Measurements from ENCODE around the gene ITGB3.

Gene ITGB3

DNA sequence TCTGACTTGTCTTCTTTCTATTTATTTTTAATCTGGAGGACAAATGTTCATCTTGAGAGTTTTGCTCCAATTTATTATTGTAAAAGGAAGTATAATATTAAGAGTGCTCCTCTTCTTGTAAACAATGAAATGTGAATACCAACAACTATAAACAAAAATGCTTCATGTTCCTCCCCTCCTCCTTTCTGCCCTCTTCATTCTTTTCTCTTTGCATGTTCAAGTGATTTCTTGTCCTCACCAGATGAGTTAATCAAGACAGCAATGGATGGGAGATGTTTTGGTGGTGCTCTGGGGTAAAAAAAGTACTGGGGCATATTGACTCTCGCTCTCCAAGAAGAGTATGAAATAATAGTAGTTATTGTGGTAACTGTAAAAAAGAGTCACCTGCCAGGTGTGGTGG is 24.3 kb downstream of the ITGB3 start:
- ATAC-seq = no peak

DNA sequence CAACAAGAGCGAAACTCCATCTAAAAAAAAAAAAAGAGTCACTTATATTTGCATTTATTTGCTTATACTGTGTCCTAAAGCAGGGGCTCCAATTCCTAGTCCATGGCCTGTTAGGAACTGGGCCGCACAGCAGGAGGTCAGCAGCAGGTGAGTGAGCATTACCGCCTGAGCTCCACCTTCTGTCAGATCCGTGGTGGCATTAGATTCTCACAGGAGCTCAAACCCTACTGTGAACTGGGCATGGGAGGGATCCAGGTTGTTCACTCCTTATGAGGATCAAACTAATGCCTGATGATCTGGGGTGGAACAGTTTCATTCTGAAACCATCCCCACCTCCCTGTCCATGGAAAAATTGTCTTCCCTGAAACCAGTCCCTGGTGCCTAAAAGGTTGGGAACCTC is 24.9 kb downstream of the ITGB3 start:
- no peak for ATAC-seq

DNA sequence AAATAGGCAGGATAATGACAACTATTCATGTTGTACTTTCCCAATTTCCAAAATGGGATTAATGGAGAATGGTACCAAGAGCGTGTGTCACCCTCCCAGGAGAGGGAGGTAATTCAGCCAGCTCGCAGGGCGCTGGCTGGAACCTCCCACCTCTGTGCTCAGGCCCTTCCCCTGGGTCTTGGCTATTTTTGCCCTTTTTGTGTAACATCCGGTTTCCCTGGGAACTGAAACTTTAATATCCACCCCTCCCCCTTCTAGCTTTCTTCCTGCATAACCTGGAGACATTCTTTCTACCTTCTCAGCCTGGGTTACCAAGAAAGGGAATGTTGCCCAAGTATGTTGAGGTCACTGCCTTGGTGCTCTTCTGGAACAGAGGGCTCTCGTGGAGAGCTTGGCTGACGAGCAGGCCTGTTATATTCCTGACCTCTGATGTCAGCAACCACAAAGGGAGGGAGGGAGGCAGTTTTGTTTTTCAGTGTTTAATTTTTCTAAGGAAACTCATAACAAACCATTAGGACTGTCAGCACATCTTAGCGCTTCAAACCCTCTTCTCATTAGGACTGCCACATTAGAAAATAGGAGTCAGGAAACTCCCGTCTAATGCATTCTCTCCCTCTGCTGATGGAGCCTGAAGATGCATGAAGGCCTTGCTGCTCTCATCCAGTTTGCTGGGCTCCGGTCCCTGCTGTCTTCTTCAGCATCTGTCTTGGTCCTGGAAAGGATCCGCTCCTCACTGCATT is 25.6 kb downstream of the ITGB3 start:
- peak in 1 of 2 donors; percentile 44 for ATAC-seq

DNA sequence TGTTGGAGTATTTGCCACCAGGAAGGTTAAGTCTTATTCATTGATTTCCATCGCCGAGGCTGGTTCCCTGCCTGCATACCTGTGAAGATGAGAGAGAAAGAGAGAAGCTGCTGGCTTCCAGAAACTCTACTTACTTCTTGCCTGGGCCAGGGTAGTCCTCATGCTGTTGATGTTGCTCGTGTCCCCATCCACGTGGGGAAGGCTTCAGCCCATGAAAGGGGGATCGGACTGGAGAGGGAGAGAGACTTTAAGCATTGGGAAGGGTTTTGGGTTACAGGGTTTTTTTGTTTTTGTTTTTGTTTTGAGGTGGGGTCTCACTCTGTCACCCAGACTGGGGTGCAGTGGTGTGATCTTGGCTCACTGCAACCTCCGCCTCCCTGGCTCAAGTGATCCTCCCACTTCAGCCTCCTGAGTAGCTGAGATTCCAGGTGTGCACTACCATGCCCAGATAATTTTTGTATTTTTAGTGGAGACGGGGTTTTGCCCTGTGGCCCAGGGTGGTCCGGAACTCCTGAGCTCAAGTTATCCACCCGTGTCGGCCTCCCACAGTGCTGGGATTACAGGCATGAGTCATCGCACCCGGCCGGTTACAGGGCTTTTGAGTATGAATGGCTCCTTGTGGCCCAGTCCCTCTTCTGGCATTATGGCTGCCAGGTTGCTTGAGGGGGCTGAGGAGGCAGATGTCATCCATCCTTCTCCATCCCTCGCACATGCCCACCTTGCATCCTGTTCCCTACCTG is 26.6 kb downstream of the ITGB3 start:
- no peak for ATAC-seq

- no peak for ATAC-seq
These were observed 27.6 kb downstream of the ITGB3 start for GRCh38 chr17:47281216-47281615.

GRCh38 chr17:47285003-47285402 is 31.4 kb downstream of the ITGB3 start:
- no peak for ATAC-seq

DNA sequence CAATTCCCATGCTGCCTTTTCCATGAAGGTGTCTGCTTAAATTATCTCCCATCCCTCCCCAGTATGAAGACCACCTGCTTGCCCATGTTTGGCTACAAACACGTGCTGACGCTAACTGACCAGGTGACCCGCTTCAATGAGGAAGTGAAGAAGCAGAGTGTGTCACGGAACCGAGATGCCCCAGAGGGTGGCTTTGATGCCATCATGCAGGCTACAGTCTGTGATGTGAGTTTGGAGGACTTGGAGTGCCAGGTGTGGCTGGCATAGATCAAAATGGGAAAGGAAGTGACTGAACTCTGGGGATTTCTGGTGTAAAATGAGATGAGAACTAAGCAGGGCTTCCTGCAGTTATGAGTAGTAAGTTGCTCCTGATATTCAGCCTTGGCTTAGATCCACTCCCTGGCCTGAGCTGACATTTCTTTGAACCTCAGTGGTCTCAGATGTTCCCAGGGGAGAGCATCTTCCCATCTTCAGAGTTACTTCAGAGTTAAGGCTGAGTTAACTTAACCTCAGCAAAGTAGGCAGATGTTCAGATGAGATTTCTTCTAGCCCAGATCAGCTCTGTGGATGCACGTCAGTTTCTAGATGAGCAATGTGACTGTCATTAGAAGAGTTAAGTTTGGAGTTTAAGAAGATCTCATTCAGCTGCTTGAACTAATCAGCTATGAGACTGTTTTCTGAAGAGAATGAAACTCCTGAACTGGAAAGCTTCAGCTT is 32.7 kb downstream of the ITGB3 start:
- peak; percentile 51 to 57 for ATAC-seq

DNA sequence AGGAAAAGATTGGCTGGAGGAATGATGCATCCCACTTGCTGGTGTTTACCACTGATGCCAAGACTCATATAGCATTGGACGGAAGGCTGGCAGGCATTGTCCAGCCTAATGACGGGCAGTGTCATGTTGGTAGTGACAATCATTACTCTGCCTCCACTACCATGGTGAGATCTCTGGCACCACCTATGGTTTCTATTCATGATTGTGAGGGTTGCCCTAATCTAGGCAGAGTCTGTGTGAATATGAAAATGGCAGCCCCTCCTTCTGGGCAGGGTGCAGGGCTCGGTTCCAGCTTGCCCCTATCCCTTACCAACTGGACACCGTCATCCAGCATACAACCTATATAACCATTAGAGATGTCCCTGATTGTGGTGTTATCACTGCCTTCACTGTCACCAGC is 33.4 kb downstream of the ITGB3 start:
- no peak for ATAC-seq

GRCh38 chr17:47287639-47288038 is 34.0 kb downstream of the ITGB3 start:
- no peak for ATAC-seq

- ATAC-seq = no peak
These were observed 35.0 kb downstream of the ITGB3 start for GRCh38 chr17:47288531-47289116.

DNA sequence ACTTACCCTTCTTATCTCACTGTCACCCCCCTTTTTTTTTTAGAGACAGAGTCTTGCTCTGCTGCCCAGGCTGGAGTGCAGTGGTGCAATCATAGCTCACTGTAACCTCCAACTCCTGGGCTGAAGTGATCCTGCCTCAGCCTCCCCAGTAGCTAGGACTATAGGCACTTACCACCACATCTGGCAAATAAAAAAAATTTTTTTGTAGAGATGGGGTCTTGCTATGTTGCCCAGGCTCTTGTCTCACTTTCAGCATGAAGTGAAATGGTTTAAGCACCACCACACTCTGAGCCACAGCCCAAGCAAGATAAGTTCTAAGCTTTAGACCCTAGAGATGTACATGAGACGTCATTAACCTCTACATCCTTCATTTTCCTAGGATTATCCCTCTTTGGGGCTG is 35.7 kb downstream of the ITGB3 start:
- ATAC-seq = no peak

- ATAC-seq = no peak
These were observed 37.2 kb downstream of the ITGB3 start for GRCh38 chr17:47290870-47291241.

GRCh38 chr17:47291242-47291873 is 37.7 kb downstream of the ITGB3 start:
- ATAC-seq = no peak

- no peak for ATAC-seq
These were observed 38.6 kb downstream of the ITGB3 start for GRCh38 chr17:47292206-47292605.

GRCh38 chr17:47295037-47295873 is 41.6 kb downstream of the ITGB3 start:
- ATAC-seq = no peak

GRCh38 chr17:47295874-47296255 is 42.2 kb downstream of the ITGB3 start:
- no peak for ATAC-seq

- ATAC-seq = no peak
These were observed 44.2 kb downstream of the ITGB3 start for GRCh38 chr17:47297661-47298400.

DNA sequence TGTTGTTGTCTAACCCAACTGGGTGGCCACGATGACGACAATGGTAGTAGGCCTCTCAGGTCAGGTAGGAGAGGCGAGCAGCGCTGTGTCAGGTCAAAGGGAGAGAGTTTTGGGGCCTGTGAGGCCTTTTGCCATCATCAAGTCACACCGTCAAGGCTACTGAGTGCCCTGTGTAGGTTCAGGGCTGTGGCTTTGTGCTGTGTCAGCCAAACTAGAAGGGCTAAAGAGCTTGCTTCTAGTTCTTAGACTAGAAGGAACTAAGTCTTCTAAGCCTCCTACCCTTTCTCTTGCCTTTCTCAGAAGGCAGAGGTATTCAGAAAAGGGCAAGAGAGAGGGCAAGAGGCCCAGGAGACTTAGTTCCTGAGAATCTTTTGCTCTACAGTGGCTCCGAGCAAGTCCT is 45.1 kb downstream of the ITGB3 start:
- ATAC-seq = no peak

DNA sequence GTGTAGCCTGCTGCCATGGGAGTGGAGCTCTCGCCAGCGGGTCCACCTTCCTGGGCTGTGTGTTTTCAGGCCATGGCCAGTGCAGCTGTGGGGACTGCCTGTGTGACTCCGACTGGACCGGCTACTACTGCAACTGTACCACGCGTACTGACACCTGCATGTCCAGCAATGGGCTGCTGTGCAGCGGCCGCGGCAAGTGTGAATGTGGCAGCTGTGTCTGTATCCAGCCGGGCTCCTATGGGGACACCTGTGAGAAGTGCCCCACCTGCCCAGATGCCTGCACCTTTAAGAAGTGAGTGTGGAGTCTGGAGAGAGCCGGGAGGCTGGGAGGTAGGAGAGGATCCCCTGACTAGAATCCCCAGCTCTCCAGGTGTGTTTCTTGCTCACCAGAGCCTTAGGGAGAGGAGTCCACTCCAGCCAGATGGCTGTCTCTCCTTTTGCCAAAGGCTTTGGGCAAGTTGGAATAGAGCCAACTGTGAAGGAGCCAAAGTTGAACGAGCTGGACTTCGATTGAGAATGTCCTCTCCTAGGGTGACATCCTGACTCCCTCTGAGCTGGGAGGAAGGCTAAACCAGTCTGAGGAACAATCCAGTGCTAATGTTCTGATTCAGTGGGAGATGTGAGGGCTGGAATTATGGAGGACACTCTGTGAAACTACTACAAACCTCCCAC is 45.7 kb downstream of the ITGB3 start:
- ATAC-seq = no peak

- no peak for ATAC-seq
These were observed 47.1 kb downstream of the ITGB3 start for GRCh38 chr17:47300718-47301117.

- ATAC-seq = peak; percentile 58 to 69
These were observed 47.5 kb downstream of the ITGB3 start for GRCh38 chr17:47301161-47301560.

All from activated CD4-positive, CD25-positive, alpha-beta regulatory T cell treated with anti-CD3 and anti-CD28 coated beads, Interleukin-2, amount 50 U/mL, for 24 hours (primary cell).